ENCODE measurements around the gene OAF.

The OAF gene

GRCh38 chr11:120261931-120262330 is 51.1 kb downstream of the OAF start:
- Histone ChIP-seq H3K9me3 (ENCODE audit: control extremely low read depth in 1 of 5, control insufficient read depth in 4 of 5, insufficient read depth in 2 of 5, low read depth in 1 of 5, low read length in 4 of 5) (no peaks in the 10 kb centered on the region), H3K36me3 (ENCODE audit: control insufficient read depth in 4 of 4, insufficient read depth in 4 of 4, low read length in 3 of 4) (no peaks in the 10 kb centered on the region), H3K27me3 (replicated peaks in 2 of 5; ENCODE audit: control insufficient read depth in 4 of 5, insufficient read depth in 5 of 5, low read length in 4 of 5) (peaks cover 2 to 38% (median 15%) of the 10 kb centered on the region in 5 experiments), H3K27ac (ENCODE audit: insufficient read depth in 1 of 2, low read depth in 1 of 2, low read length in 2 of 2, poor library complexity in 1 of 2, severe bottlenecking in 2 of 2) (no peak overlapping the region), H3K4me3 (ENCODE audit: control insufficient read depth in 1 of 7, extremely low read depth in 1 of 7, insufficient read depth in 4 of 7, low read depth in 2 of 7, low read length in 6 of 7) (no peak overlapping the region), H3K4me1 (ENCODE audit: control extremely low read depth in 1 of 4, control insufficient read depth in 4 of 4, insufficient read depth in 4 of 4, low read length in 3 of 4) (no peaks in the 10 kb centered on the region)
- POLR2A ChIA-PET = no interaction called here
- no peak for DNase-seq
- 100% methylated on average over 1 of the region's 3 CpGs for WGBS (ENCODE audit: insufficient coverage)
- CTCF ChIA-PET = interaction anchor here (1.5 kb wide), 1 partner anchor 27 kb away, joined by 4 read pairs; no protein-coding TSS in a partner anchor

GRCh38 chr11:120267319-120267718 is 56.5 kb downstream of the OAF start:
- no peak for DNase-seq
- Histone ChIP-seq H3K9me3 (ENCODE audit: control extremely low read depth in 1 of 5, control insufficient read depth in 4 of 5, insufficient read depth in 2 of 5, low read depth in 1 of 5, low read length in 4 of 5) (no peaks in the 10 kb centered on the region), H3K27ac (ENCODE audit: insufficient read depth in 1 of 2, low read depth in 1 of 2, low read length in 2 of 2, poor library complexity in 1 of 2, severe bottlenecking in 2 of 2) (no peak overlapping the region), H3K27me3 (replicated peaks in 2 of 5; ENCODE audit: control insufficient read depth in 4 of 5, insufficient read depth in 5 of 5, low read length in 4 of 5) (peaks cover 0 to 17% (median 8%) of the 10 kb centered on the region in 5 experiments), H3K4me3 (ENCODE audit: control insufficient read depth in 1 of 7, extremely low read depth in 1 of 7, insufficient read depth in 4 of 7, low read depth in 2 of 7, low read length in 6 of 7) (no peak overlapping the region), H3K36me3 (ENCODE audit: control insufficient read depth in 4 of 4, insufficient read depth in 4 of 4, low read length in 3 of 4) (no peaks in the 10 kb centered on the region), H3K4me1 (ENCODE audit: control extremely low read depth in 1 of 4, control insufficient read depth in 4 of 4, insufficient read depth in 4 of 4, low read length in 3 of 4) (no peaks in the 10 kb centered on the region)
- 44% methylated on average over 1 of the region's 2 CpGs for WGBS (ENCODE audit: insufficient coverage)
- ChIA-PET POLR2A (no interaction called here), CTCF (no interaction called here)

GRCh38 chr11:120268686-120269085 is 57.9 kb downstream of the OAF start:
- POLR2A ChIA-PET = no interaction called here

GRCh38 chr11:120270386-120270785 is 59.6 kb downstream of the OAF start:
- no peaks in the 10 kb centered on the region for H3K36me3 ChIP-seq (ENCODE audit: control insufficient read depth in 4 of 4, insufficient read depth in 4 of 4, low read length in 3 of 4)
- ChIA-PET POLR2A (no interaction called here), CTCF (interaction anchor here (1.0 kb wide), 1 partner anchor 89 kb away, joined by 3 read pairs; no protein-coding TSS in a partner anchor)
- peaks cover 0 to 18% (median 8%) of the 10 kb centered on the region in 5 experiments for H3K27me3 ChIP-seq (replicated peaks in 2 of 5; ENCODE audit: control insufficient read depth in 4 of 5, insufficient read depth in 5 of 5, low read length in 4 of 5)
- H3K4me1 ChIP-seq (ENCODE audit: control extremely low read depth in 1 of 4, control insufficient read depth in 4 of 4, insufficient read depth in 4 of 4, low read length in 3 of 4) = no peaks in the 10 kb centered on the region
- H3K9me3 ChIP-seq (ENCODE audit: control extremely low read depth in 1 of 5, control insufficient read depth in 4 of 5, insufficient read depth in 2 of 5, low read depth in 1 of 5, low read length in 4 of 5) = no peaks in the 10 kb centered on the region
- no peak overlapping the region for H3K4me3 ChIP-seq (ENCODE audit: control insufficient read depth in 1 of 7, extremely low read depth in 1 of 7, insufficient read depth in 4 of 7, low read depth in 2 of 7, low read length in 6 of 7)
- DNase-seq = no peak
- WGBS (ENCODE audit: insufficient coverage) = 73% methylated on average over 1 of the region's 1 CpG
- H3K27ac ChIP-seq (ENCODE audit: insufficient read depth in 1 of 2, low read depth in 1 of 2, low read length in 2 of 2, poor library complexity in 1 of 2, severe bottlenecking in 2 of 2) = no peak overlapping the region

More at GRCh38 chr11:120268686-120269085, 57.9 kb downstream of the OAF start:
- H3K36me3 ChIP-seq (ENCODE audit: control insufficient read depth in 4 of 4, insufficient read depth in 4 of 4, low read length in 3 of 4) = no peaks in the 10 kb centered on the region
- no peaks in the 10 kb centered on the region for H3K9me3 ChIP-seq (ENCODE audit: control extremely low read depth in 1 of 5, control insufficient read depth in 4 of 5, insufficient read depth in 2 of 5, low read depth in 1 of 5, low read length in 4 of 5)
- CTCF ChIA-PET = interaction anchor here (1.1 to 1.2 kb wide), 2 partner anchors 14 to 32 kb away, joined by 3 read pairs; no protein-coding TSS in a partner anchor
- H3K27me3 ChIP-seq (replicated peaks in 2 of 5; ENCODE audit: control insufficient read depth in 4 of 5, insufficient read depth in 5 of 5, low read length in 4 of 5) = peaks cover 0 to 17% (median 8%) of the 10 kb centered on the region in 5 experiments
- 60% methylated on average over 1 of the region's 5 CpGs for WGBS (ENCODE audit: insufficient coverage)
- no peaks in the 10 kb centered on the region for H3K4me1 ChIP-seq (ENCODE audit: control extremely low read depth in 1 of 4, control insufficient read depth in 4 of 4, insufficient read depth in 4 of 4, low read length in 3 of 4)
- no peak for DNase-seq
- H3K27ac ChIP-seq (ENCODE audit: insufficient read depth in 1 of 2, low read depth in 1 of 2, low read length in 2 of 2, poor library complexity in 1 of 2, severe bottlenecking in 2 of 2) = no peak overlapping the region
- H3K4me3 ChIP-seq (ENCODE audit: control insufficient read depth in 1 of 7, extremely low read depth in 1 of 7, insufficient read depth in 4 of 7, low read depth in 2 of 7, low read length in 6 of 7) = no peak overlapping the region

- Histone ChIP-seq H3K27ac (ENCODE audit: insufficient read depth in 1 of 2, low read depth in 1 of 2, low read length in 2 of 2, poor library complexity in 1 of 2, severe bottlenecking in 2 of 2) (no peak overlapping the region), H3K27me3 (replicated peaks in 2 of 5; ENCODE audit: control insufficient read depth in 4 of 5, insufficient read depth in 5 of 5, low read length in 4 of 5) (peaks cover 0 to 9% (median 2%) of the 10 kb centered on the region in 5 experiments), H3K4me1 (ENCODE audit: control extremely low read depth in 1 of 4, control insufficient read depth in 4 of 4, insufficient read depth in 4 of 4, low read length in 3 of 4) (no peaks in the 10 kb centered on the region), H3K9me3 (ENCODE audit: control extremely low read depth in 1 of 5, control insufficient read depth in 4 of 5, insufficient read depth in 2 of 5, low read depth in 1 of 5, low read length in 4 of 5) (no peaks in the 10 kb centered on the region), H3K4me3 (ENCODE audit: control insufficient read depth in 1 of 7, extremely low read depth in 1 of 7, insufficient read depth in 4 of 7, low read depth in 2 of 7, low read length in 6 of 7) (no peak overlapping the region), H3K36me3 (ENCODE audit: control insufficient read depth in 4 of 4, insufficient read depth in 4 of 4, low read length in 3 of 4) (no peaks in the 10 kb centered on the region)
- ChIA-PET CTCF (interaction anchor here (1.0 kb wide), 1 partner anchor 90 kb away, joined by 3 read pairs; no protein-coding TSS in a partner anchor), POLR2A (no interaction called here)
- DNase-seq = no peak
- WGBS (ENCODE audit: insufficient coverage) = 100% methylated on average over 1 of the region's 5 CpGs
Observed at GRCh38 chr11:120271672-120272071, 60.8 kb downstream of the OAF start.

GRCh38 chr11:120272303-120272702 is 61.5 kb downstream of the OAF start:
- no peaks in the 10 kb centered on the region for H3K4me1 ChIP-seq (ENCODE audit: control extremely low read depth in 1 of 4, control insufficient read depth in 4 of 4, insufficient read depth in 4 of 4, low read length in 3 of 4)
- WGBS (ENCODE audit: insufficient coverage) = 100% methylated on average over 2 of the region's 2 CpGs
- ChIA-PET POLR2A (no interaction called here), CTCF (no interaction called here)
- DNase-seq = no peak
- no peaks in the 10 kb centered on the region for H3K9me3 ChIP-seq (ENCODE audit: control extremely low read depth in 1 of 5, control insufficient read depth in 4 of 5, insufficient read depth in 2 of 5, low read depth in 1 of 5, low read length in 4 of 5)
- H3K27ac ChIP-seq (ENCODE audit: insufficient read depth in 1 of 2, low read depth in 1 of 2, low read length in 2 of 2, poor library complexity in 1 of 2, severe bottlenecking in 2 of 2) = no peak overlapping the region
- peaks cover 0 to 9% (median 2%) of the 10 kb centered on the region in 5 experiments for H3K27me3 ChIP-seq (replicated peaks in 2 of 5; ENCODE audit: control insufficient read depth in 4 of 5, insufficient read depth in 5 of 5, low read length in 4 of 5)
- no peaks in the 10 kb centered on the region for H3K36me3 ChIP-seq (ENCODE audit: control insufficient read depth in 4 of 4, insufficient read depth in 4 of 4, low read length in 3 of 4)
- no peak overlapping the region for H3K4me3 ChIP-seq (ENCODE audit: control insufficient read depth in 1 of 7, extremely low read depth in 1 of 7, insufficient read depth in 4 of 7, low read depth in 2 of 7, low read length in 6 of 7)

- Histone ChIP-seq H3K36me3 (ENCODE audit: control insufficient read depth in 4 of 4, insufficient read depth in 4 of 4, low read length in 3 of 4) (no peaks in the 10 kb centered on the region), H3K27ac (ENCODE audit: insufficient read depth in 1 of 2, low read depth in 1 of 2, low read length in 2 of 2, poor library complexity in 1 of 2, severe bottlenecking in 2 of 2) (no peak overlapping the region), H3K4me3 (ENCODE audit: control insufficient read depth in 1 of 7, extremely low read depth in 1 of 7, insufficient read depth in 4 of 7, low read depth in 2 of 7, low read length in 6 of 7) (no peak overlapping the region), H3K4me1 (ENCODE audit: control extremely low read depth in 1 of 4, control insufficient read depth in 4 of 4, insufficient read depth in 4 of 4, low read length in 3 of 4) (no peaks in the 10 kb centered on the region), H3K9me3 (ENCODE audit: control extremely low read depth in 1 of 5, control insufficient read depth in 4 of 5, insufficient read depth in 2 of 5, low read depth in 1 of 5, low read length in 4 of 5) (no peaks in the 10 kb centered on the region), H3K27me3 (replicated peaks in 2 of 5; ENCODE audit: control insufficient read depth in 4 of 5, insufficient read depth in 5 of 5, low read length in 4 of 5) (peaks cover 0 to 9% (median 2%) of the 10 kb centered on the region in 5 experiments)
- 95% methylated on average over 2 of the region's 2 CpGs for WGBS (ENCODE audit: insufficient coverage)
- no peak for DNase-seq
- CTCF ChIA-PET = interaction anchor here (1.8 kb wide), 1 partner anchor 26 kb away, joined by 7 read pairs; no protein-coding TSS in a partner anchor
- POLR2A ChIA-PET = no interaction called here
Observed at GRCh38 chr11:120273432-120273831, 62.6 kb downstream of the OAF start.

Data from common myeloid progenitor, CD34-positive (primary cell).